HG02870 (cell line): ENCODE measurements around the gene FAM78B.

ENCODE experiments used
- ATAC-seq: cut with Tn5 transposase; IDR thresholded peaks from one replicate; pipeline ENCODE4 v1.9.1; 2021; ENCODE audit warnings: mild to moderate bottlenecking, moderate library complexity; ENCODE audit not compliant: unreplicated experiment

Gene FAM78B

DNA sequence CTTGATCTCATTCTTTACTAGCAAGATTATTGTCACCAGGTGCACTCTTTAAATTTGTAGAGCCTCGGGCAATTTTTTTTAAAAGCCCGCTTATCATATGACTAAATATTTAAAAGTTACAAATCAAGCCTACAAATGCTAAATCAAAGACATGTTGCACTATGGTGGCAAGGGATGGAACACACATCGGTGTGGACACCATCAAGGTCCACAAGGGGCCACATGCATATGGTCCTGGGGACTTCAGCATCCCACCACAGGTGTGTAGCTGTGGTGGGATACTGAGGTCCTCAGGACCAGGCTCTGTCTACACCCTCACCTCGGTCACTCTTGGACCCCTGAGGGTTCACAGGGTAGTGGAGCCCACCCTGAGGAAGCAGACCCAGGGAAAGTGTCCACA is 45.8 kb downstream of the FAM78B start:
- no peak for ATAC-seq

GRCh38 chr1:166120281-166120680 is 46.5 kb downstream of the FAM78B start:
- no peak for ATAC-seq

GRCh38 chr1:166119471-166119965 is 47.3 kb downstream of the FAM78B start:
- no peak for ATAC-seq

DNA sequence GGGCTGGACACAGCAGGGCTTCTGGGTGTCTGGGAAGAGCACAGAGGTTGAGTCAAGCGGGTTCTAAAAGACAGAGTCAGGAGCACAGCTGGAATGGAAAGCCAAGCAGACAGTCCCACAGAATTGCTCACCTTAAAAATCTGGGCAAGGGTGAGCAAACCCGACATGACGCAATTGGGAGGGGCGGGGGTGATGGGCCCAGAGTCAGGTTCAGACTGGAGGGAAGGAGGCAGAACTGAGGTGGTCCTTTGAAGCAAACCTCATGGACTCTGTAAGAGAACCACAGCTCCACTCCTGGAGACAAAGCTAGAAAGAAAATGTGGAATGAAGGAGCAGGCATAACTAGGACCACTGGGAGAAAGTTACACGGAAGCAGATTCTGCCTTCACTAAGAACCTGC is 49.0 kb downstream of the FAM78B start:
- ATAC-seq: no peak

DNA sequence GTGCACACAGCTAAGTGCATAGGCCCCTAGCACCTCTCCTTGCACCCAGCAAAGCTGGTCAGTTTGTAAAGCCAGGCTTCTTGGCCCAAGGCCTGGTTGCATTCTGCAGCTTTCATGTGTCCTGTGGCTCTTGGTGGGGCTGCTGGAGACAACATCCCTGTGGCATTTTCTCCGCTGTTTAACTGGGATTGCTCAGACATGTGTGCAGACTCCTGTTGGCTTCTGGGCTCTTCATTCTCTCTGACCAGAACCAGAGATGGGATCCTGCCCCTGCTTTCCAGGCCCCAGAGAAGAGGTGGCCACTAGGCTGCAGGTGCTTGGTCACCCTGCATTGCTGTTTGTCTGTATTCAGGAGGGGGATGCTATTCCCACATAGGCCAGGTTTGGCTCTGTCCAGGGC is 50.8 kb downstream of the FAM78B start:
- ATAC-seq: no peak

- ATAC-seq: no peak
These were observed 52.4 kb downstream of the FAM78B start for GRCh38 chr1:166114419-166114818.

- ATAC-seq: no peak
These were observed 53.2 kb downstream of the FAM78B start for GRCh38 chr1:166113630-166114029.

- no peak for ATAC-seq
These were observed 53.8 kb downstream of the FAM78B start for GRCh38 chr1:166113031-166113430.

DNA sequence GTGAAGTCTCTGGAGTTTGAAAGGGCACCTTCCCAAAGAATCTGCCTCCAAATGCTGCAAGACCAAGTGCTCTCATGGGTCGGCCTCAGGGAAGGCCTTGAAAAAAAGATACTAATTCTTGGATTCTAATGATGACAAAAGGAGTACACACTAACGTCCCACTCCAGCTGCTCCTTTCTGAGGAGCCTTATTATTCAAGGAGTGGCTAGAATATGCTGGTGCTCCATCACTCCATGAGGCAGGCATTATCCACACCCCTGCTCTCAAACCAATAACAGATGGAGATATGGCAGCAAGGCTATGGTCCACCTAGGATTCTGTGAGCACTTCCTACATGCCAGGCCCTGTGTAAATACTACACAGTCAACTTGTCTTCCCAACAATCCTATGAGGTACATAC is 54.4 kb downstream of the FAM78B start:
- ATAC-seq: no peak

- ATAC-seq: no peak
These were observed 55.4 kb downstream of the FAM78B start for GRCh38 chr1:166111430-166111829.

- ATAC-seq: no peak
These were observed 76.6 kb downstream of the FAM78B start for GRCh38 chr1:166090244-166090643.

DNA sequence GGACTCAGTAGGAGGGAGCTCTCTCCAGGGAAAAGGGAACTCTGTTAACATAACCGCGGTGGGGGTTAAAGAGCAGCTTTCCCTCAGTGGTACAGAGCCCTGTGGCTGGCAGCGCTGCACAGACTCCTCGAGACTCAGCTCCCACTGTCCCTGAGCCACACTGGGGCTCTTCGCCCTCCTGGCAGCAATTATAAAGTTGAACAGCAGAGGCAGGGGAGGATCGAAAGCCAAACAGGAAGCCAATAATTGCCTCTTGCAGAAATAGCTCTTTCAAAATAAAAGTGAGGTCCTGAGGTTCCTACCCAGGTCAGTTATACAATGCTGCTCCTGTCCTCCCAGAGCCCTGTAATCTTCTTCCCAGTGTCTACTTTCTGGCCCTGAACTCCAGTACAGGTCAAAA is 77.0 kb downstream of the FAM78B start:
- ATAC-seq: peak; percentile 70

- no peak for ATAC-seq
These were observed 78.2 kb downstream of the FAM78B start for GRCh38 chr1:166088572-166088955.

DNA sequence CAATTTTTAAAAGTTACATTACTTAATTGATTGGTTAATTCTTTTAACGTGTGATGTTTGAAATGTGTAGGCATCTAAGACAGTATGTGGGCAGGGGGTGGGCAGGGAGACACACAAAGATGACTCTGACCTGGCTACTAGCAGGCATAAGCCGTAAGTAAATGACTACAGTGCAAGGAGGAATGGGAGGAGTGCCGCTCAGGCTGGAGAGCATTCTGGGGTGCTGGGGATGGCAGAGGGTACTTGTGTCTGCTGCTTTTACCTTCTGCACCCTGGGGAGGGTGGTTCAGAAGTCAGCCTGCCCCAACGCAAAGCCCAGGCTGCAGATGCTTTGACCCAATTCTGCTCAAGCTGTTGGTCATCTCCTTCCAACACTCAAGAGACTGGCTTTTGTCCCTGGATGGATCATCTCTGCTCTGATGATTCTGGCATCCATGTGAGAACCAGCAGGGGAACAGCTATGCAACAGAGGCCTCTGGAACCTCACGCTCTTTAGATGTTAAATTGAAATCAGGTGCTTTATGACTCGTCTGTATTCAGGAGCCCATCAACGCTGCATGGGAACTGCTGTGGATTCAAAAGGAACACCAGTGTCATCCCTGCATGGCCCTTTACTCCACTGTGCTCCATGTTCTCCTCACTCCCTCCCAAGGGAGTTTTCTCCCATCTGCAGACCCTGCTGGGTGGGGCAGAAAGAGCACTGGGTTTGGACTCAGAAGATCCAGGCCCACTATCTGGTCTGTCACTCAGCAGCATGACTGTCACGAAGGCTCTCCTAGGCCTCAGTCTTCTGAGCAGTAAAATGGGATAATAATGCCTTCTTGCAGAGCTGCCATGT is 78.8 kb downstream of the FAM78B start:
- ATAC-seq: no peak

- peak; percentile 30 for ATAC-seq
These were observed 80.5 kb downstream of the FAM78B start for GRCh38 chr1:166086113-166086883.

GRCh38 chr1:166084613-166085012 is 82.2 kb downstream of the FAM78B start:
- ATAC-seq: no peak

DNA sequence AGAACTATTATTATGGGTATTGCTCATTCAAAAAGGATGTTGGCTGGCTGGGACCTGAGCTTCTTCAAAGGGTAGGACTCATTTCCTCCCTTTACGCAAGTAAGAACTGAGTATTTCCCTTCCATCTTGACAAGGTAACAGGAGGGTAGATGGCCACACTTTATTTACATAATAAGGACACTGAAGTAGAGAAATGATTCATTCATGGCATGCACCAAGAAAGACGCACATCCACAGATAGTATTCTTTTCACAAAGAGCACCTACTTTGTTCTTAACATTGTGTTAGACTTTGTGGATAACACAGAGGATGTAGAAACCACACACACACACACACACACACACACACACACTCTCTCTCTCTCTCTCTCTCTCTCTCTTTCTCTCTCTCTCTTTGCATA is 82.9 kb downstream of the FAM78B start:
- peak; percentile 89 for ATAC-seq

DNA sequence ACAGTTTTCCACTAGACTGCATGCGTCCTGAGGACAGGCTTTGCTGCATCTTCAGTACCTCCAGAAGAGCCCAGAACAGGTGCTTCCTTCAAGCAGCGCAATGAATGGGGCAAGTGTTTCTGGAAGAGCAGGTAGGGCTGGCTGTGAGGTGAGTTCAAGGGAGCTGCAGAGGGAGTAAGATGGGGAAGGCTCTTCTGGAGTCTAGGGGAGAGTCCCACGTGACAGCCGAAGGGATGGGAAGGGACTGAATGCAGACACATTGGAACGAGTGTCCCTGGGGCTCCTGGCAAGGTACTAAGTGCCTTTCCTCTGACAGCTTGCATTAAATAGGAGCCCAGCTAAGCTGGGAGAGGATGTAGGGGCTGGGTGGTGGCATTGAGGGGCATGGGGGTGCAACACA is 84.2 kb downstream of the FAM78B start:
- no peak for ATAC-seq

GRCh38 chr1:166080967-166081870 is 85.6 kb downstream of the FAM78B start:
- ATAC-seq: no peak

DNA sequence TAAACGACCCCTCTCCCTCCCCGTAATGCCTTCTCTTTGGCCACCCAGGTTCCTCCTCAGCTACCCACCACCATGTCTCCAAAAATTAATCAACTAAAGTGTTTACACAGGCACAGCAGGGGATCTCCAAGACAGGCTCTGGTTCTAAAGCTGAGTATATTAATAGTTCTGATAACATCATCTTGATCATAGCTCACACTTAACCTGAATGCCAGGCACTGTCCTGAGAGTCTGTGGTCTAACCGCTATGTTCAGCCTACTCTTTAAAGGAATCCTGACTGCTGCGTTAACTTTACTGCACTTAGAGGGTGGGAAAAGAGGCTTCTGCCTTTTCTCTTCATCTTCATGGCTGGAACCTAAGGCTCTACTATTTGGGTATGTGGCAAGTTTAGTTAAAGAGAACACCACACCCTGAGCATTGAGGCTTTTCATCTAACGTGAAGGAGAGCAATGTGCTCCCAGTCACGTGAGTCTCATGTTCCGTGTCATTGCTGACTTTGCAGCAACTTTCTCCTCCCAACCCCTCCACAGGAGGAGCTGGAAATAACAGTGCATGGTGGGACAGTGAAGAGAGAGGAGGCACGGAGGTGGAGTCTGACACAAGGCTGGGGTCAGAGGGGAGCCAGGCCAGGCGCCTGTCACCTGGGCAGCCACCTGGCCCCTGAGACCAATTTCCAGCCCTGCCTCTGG is 86.4 kb downstream of the FAM78B start:
- no peak for ATAC-seq
